ENCODE data around the gene GSK3B.

Gene GSK3B

GRCh38 chr3:119880966-119881365, 213.3 kb downstream of the GSK3B start:
- DNase-seq (ENCODE audit: low read depth) = no peak

- no peak for DNase-seq (ENCODE audit: low read depth)
Measured at GRCh38 chr3:119873646-119874045, 220.6 kb downstream of the GSK3B start.

DNA sequence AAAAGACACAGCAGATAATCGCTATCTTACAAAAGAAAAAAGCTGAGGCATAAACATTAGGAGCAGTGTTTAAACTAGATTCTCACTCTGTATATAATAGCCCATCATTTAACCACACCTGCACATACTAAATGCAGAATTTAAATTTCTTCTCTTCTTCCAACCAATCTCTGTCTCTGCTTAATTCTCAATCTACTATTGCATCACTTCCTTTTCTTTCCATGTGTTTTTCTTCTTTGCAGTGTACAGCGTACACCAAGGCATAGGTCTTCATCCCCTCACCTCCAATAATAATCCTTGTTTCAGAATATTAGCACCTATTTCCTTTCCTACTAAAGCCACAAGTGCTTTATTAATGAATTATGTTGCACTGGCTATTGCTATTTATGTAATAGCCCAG, 221.5 kb downstream of the GSK3B start:
- no peak for DNase-seq (ENCODE audit: low read depth)

GRCh38 chr3:119871571-119871970, 222.7 kb downstream of the GSK3B start:
- DNase-seq (ENCODE audit: low read depth) = no peak

- DNase-seq (ENCODE audit: low read depth) = no peak
Measured at GRCh38 chr3:119870512-119870911, 223.7 kb downstream of the GSK3B start.

DNA sequence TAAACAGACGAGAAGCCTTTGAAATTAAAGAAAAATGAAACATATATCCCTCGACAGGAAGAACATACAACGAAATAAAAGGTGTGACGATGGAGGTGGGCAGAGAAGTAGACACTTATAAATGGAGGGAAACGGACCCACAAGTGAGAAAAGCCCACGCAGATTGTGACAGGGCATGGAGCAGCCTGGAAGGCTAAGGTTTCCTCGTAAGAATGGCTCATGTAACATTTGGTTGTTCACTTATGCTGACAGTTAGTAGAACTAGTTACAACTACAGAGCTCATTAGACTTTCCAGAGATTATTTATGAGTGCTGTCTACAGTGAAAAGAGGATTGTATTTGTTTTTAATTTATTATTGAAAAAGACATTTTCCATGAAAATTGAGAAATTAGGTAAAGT, 229.8 kb downstream of the GSK3B start:
- DNase-seq (ENCODE audit: low read depth) = no peak

DNA sequence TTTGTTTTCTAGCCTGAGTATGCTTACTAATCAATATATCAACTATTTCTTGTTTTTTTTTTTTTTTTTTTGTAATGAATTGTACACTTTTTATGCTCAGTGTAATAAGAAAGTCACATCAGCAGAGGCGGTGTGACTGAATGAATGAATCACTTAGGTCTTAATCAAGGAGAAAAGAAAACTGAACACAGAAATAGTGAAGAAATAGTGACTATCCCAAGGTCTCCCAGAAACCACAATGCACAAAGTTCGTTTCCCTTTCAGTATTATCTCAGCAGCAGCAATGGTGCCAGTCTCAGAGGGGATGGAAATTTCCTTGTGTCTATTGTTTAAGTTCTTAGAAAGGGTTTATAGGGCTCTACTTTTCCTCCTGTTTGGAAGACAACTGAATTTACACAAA, 231.6 kb downstream of the GSK3B start:
- DNase-seq (ENCODE audit: low read depth) = no peak

- no peak for DNase-seq (ENCODE audit: low read depth)
Measured at GRCh38 chr3:119861681-119862080, 232.6 kb downstream of the GSK3B start.

GRCh38 chr3:119859728-119860127, 234.5 kb downstream of the GSK3B start:
- DNase-seq (ENCODE audit: low read depth) = no peak

DNA sequence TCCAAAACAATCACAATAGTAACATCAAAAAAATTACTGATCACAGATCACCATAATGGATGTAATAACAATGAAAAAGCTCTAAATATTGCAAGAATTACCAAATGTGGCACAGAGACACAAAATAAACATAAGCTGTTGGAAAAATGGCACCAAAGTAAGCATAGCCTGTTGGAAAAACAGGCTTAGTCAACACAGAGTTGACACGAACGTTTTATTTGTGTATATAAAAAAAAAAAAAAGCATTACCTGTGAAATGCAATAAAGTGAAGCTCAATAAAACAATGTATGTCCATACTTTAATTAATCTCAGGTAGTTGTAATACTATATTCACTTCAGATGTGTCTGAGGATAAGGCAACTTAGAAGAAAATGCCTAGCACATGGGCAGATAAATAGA, 235.3 kb downstream of the GSK3B start:
- no peak for DNase-seq (ENCODE audit: low read depth)

DNA sequence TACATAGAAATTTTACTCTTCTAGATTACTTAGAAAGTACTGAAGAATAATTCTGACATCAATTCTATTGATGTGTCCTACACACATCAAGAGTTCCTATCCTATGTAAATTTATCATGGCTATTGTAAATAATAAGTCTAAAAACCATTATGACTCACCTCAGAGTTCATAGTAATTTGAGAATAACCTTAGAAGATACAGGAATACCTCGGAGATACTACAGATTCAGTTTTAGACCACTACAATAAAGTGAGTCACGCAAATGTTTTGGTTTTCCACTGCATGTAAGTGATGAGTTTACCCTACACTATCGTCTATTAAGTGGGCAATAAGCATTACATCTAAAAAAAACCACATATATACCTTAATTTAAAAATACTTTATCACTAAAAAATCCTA, 237.6 kb downstream of the GSK3B start:
- DNase-seq (ENCODE audit: low read depth) = no peak

DNA sequence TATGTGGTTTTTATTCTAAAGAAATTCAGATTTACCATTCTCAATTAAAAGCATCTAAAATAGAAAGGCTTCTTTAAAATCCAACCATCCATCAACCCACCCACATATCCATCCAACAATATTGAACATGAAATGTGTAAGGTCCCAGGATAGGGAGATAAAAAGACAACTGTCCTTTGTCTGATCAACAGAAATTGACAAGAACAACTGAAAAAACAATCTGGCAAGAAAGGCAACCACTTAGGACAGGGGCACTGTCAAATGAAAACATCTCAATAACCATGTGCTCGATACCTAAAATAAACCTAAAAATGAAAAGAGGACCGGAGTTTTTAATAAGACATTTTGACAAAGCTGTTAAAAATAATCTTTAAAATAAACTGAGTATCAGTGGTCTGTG, 245.1 kb downstream of the GSK3B start:
- DNase-seq (ENCODE audit: low read depth) = no peak

DNA sequence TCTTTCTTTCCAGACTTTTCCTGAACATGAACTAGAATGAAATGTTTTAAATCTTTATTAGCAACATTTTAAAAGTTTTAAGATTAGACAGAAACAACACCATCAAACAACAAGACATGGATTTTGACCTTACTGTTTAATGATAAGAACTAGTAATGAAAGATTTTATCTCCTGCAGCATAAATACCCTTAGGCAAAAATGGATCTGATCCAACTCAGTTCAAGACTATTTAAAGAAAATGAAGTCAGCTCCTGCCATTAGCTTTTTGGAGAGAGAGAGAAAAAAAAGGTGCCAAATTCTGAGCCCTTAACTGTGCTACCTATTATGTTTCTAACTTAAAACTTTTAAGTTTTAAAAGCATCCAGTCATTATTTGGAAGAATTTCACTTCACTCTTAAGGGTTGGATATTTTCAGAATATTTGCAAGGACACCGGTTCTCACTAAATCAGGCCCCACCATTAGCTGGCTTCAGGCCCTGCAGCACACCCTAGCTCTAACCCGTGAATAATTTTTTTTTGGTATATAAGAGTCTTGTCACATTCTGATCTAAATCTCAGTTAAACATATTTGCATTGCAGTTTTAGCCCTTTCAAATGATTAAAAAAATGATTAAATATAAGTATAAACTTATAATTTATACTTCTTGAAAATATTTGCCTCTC, 252.3 kb downstream of the GSK3B start:
- no peak for DNase-seq (ENCODE audit: low read depth)

DNA sequence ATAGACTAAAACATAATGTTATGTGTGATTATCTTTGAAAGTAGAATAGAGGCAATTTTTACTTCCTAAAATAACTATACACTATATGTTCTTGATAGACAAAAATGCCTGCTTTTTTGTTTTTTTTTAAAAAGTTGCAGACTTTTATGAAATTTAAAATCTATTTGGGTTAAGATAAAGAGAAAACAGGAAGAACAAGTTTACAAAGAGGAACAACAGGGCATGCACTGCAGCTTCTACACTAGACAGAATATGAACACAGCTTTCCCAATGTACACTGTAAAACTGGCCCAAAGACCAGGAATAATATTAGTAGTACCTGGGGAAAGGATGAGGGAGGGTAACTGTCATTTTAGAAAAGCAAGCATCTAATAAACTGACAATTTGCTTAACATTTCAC, 258.7 kb downstream of the GSK3B start:
- no peak for DNase-seq (ENCODE audit: low read depth)

GRCh38 chr3:119834754-119835370, 259.4 kb downstream of the GSK3B start:
- DNase-seq (ENCODE audit: low read depth) = no peak

- DNase-seq (ENCODE audit: low read depth) = no peak
Measured at GRCh38 chr3:119831941-119832371, 262.3 kb downstream of the GSK3B start.

DNA sequence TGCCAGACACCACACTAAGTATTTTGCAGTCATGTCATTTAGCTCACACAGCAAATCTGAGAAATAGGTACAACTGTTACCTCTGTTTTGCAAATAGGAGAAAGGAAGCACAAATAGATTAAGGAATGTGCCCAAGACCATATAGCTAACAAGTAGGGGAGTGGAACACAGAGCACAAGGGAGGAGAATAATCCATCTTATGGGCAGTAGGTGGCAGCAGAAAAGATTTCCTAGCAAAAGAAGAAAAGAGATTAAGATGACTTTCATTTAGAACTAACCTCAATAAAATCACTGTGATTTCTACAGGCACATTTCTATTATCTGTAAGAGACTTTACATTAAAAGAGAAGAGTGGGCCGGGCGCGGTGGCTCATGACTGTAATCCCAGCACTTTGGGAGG, 263.2 kb downstream of the GSK3B start:
- DNase-seq (ENCODE audit: low read depth) = no peak

DNA sequence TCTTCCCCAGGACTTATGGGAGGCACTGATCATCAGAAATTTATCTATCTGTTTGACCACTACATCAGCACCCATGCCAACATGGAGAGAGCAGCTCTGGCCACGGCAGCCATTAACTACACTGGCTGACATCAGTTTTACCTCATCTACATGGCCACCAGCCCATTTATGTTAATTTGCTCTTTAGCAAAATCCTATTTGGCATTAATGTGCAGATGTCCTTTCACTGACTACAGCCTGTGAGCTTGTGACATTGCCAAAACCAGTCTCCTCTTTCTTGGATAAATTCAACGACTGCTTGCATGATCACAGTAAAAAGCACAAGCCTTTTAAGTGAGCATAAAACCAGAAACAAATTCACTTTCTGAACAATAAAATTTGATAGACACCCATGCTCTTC, 264.8 kb downstream of the GSK3B start:
- no peak for DNase-seq (ENCODE audit: low read depth)

DNA sequence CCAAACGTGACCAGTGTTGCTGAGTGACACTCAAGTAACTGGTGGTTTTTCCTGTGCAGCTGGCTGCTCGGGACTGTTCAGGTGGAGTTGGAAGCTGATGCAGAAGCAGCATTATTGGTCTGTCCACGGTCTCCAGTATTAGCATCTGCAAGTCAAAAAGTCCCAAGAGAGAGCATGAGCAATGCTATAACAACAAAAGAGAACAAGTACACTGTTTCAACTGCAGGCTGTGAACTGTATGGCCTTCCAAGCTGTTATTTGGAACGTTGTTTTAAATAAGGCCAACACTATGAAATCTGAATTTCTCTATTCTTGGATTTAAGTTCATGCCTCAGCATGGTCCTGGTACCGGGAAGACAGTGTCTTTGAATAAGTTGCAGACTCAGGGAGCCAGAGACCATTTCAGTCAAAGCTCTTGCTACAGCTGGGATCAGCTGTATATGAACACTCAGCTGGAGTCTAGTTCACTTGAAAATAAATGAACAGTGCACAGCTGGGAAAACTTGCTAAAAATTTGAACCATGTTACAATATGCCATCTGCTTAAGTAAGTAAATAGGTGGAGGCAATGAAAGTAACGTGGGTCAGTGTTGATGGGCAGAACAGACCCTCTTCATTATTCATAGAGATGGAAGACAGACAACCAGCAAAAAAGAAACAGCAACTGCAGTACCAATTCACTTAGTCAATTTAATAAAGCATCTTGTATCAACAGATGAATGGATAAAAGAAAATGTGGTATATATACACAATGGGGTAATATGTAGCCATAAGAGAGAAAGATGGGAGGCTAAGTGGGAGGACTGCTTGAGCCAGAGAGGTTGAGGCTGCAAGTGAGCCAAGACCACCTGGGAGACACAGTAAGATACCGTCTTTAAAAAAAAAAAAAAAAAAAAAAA, 267.3 kb downstream of the GSK3B start:
- no peak for DNase-seq (ENCODE audit: low read depth)

GRCh38 chr3:119825820-119826219, 268.4 kb downstream of the GSK3B start:
- no peak for DNase-seq (ENCODE audit: low read depth)

- DNase-seq (ENCODE audit: low read depth) = no peak
Measured at GRCh38 chr3:119819806-119820205, 274.4 kb downstream of the GSK3B start.

GRCh38 chr3:119818937-119819336, 275.3 kb downstream of the GSK3B start:
- DNase-seq (ENCODE audit: low read depth) = no peak
